NCI-H2107 treated with DMSO at 0.1 percent for 48 hours (cell line): ENCODE measurements around the gene ASXL1.

ENCODE experiments used
- DNase-seq: peaks from one replicate; lab custom pipeline; 2025; ENCODE audit not compliant: unreplicated experiment; lab: John Stamatoyannopoulos, UW

The ASXL1 gene

GRCh38 chr20:32451340-32451681 lies 93.2 kb downstream of the ASXL1 start:
- DNase-seq, result no peak

- no peak for DNase-seq
Measured at GRCh38 chr20:32451682-32452461, 93.7 kb downstream of the ASXL1 start.

- no peak for DNase-seq
Measured at GRCh38 chr20:32452776-32453466, 94.8 kb downstream of the ASXL1 start.

- no peak for DNase-seq
Measured at GRCh38 chr20:32453467-32454163, 95.5 kb downstream of the ASXL1 start.

- DNase-seq, result no peak
Measured at GRCh38 chr20:32454164-32455145, 96.3 kb downstream of the ASXL1 start.

- DNase-seq, result no peak
Measured at GRCh38 chr20:32455171-32455900, 97.2 kb downstream of the ASXL1 start.

- DNase-seq, result no peak
Measured at GRCh38 chr20:32455901-32456701, 98.0 kb downstream of the ASXL1 start.

- no peak for DNase-seq
Measured at GRCh38 chr20:32456869-32457478, 98.8 kb downstream of the ASXL1 start.

- no peak for DNase-seq
Measured at GRCh38 chr20:32457479-32457986, 99.4 kb downstream of the ASXL1 start.

- DNase-seq, result no peak
Measured at GRCh38 chr20:32458061-32458836, 100.1 kb downstream of the ASXL1 start.

- no peak for DNase-seq
Measured at GRCh38 chr20:32458837-32459220, 100.7 kb downstream of the ASXL1 start.

- DNase-seq, result no peak
Measured at GRCh38 chr20:32460231-32460630, 102.1 kb downstream of the ASXL1 start.

- DNase-seq, result no peak
Measured at GRCh38 chr20:32460683-32461320, 102.7 kb downstream of the ASXL1 start.

GRCh38 chr20:32461836-32462600 lies 103.9 kb downstream of the ASXL1 start:
- DNase-seq, result no peak

GRCh38 chr20:32462900-32463641 lies 104.9 kb downstream of the ASXL1 start:
- DNase-seq, result no peak
